Breast epithelium (tissue), 4 donors: Measurements from ENCODE around the gene SLC22A12. TPM values are rescaled to one million over a fixed set of nuclear protein-coding genes. Genes with fewer than 3 reads are reported as not detected.

Source experiments
- DNase-seq, 2 donors: peaks; one replicate each; pipeline ENCODE4 v3.0.0-alpha.2; 2019; ENCODE audit warnings: low spot score in 2 of 2
- H3K27ac ChIP-seq, 2 donors: fragments of 200-600 bp; sonication (generic) in 1 of 2; one replicate each; pipeline ENCODE4 v1.5.1; 2016 to 2019; ENCODE audit warnings: mild to moderate bottlenecking in 1 of 2
- H3K27me3 ChIP-seq, 2 donors: fragments of 200-600 bp; sonication (generic) in 1 of 2; one replicate each; pipeline versions ENCODE4 v1.5.1 to v1.6.0; 2017 to 2019; ENCODE audit warnings: control low read depth in 1 of 2, mild to moderate bottlenecking in 1 of 2
- H3K36me3 ChIP-seq: fragments of 200-600 bp; one replicate; pipeline ENCODE4 v1.5.1; 2019
- H3K4me1 ChIP-seq, 2 donors: fragments of 200-600 bp; sonication (generic); one replicate each; pipeline ENCODE4 v1.5.1; 2016 to 2019; ENCODE audit warnings: control low read depth in 1 of 2
- H3K4me3 ChIP-seq, 3 donors: fragments of 200-600 bp; sonication (generic); 1 replicate in 2 of 3; 2 replicates in 1 of 3; pipeline ENCODE4 v1.5.1; 2016 to 2019; ENCODE audit warnings: mild to moderate bottlenecking in 3 of 3, moderate library complexity in 2 of 3
- H3K9me3 ChIP-seq, 2 donors: fragments of 200-600 bp; sonication (generic) in 1 of 2; one replicate each; pipeline ENCODE4 v1.5.1; 2016 to 2019; ENCODE audit warnings: control low read depth in 1 of 2
- CTCF ChIP-seq, 3 donors: fragments of 450-650 bp; IDR thresholded peaks; one replicate each; pipeline ENCODE4 v1.5.1; 2016 to 2017; ENCODE audit warnings: antibody characterized with exemption in 3 of 3, mild to moderate bottlenecking in 3 of 3, moderate library complexity in 3 of 3
- POLR2A ChIP-seq: fragments of 450-650 bp; IDR thresholded peaks from one replicate; pipeline ENCODE4 v1.6.1; 2016; ENCODE audit warnings: antibody characterized with exemption, mild to moderate bottlenecking, moderate library complexity
- POLR2AphosphoS5 ChIP-seq, 3 donors: sonication (generic); formaldehyde crosslinking; IDR thresholded peaks; one replicate each; pipeline ENCODE4 v1.6.1; 2017; ENCODE audit warnings: antibody characterized with exemption in 3 of 3
- intact Hi-C: fragments of 100-400 bp; cut with DNase I; formaldehyde crosslinking; loops from one replicate; pipeline ENCODE4 v1.15.1; 2023; ENCODE audit warnings: low total_unique reads
- total RNA-seq, 3 donors: library from RNA; depleted of rRNA; stranded (reverse); fragments of >200 nt; gene quantifications; one replicate each; pipeline ENCODE4 v1.1.0, GENCODE V29; 2016

The SLC22A12 gene
- total RNA-seq, 3 donors from 2014 or later = not detected

GRCh38 chr11:64570341-64570740 is 20.7 kb upstream of the SLC22A12 start:
- Histone ChIP-seq H3K27ac (no peak overlapping the region), H3K36me3 (no peaks in the 10 kb centered on the region), H3K9me3 (no peaks in the 10 kb centered on the region), H3K4me3 (no peak overlapping the region), H3K27me3 (no peaks in the 10 kb centered on the region), H3K4me1 (no peaks in the 10 kb centered on the region)
- no peak for TF ChIP-seq POLR2AphosphoS5 (IDR thresholded peaks at IDR 0.05)
- no peak for TF ChIP-seq CTCF (IDR thresholded peaks at IDR 0.05)
- no peak for TF ChIP-seq POLR2A
- DNase-seq = no peak
- intact Hi-C loops = no loop called here

- Histone ChIP-seq H3K27ac (no peak overlapping the region), H3K36me3 (no peaks in the 10 kb centered on the region), H3K4me1 (no peaks in the 10 kb centered on the region), H3K4me3 (no peak overlapping the region), H3K27me3 (no peaks in the 10 kb centered on the region), H3K9me3 (no peaks in the 10 kb centered on the region)
- no peak for DNase-seq
- no peak for TF ChIP-seq POLR2AphosphoS5 (IDR thresholded peaks at IDR 0.05)
- TF ChIP-seq POLR2A = no peak
- no peak for TF ChIP-seq CTCF (IDR thresholded peaks at IDR 0.05)
- intact Hi-C loops = no loop called here
Measured at GRCh38 chr11:64571050-64571409, 20.0 kb upstream of the SLC22A12 start.

GRCh38 chr11:64571410-64572091 is 19.5 kb upstream of the SLC22A12 start:
- intact Hi-C loops = no loop called here
- Histone ChIP-seq H3K36me3 (no peaks in the 10 kb centered on the region), H3K9me3 (no peaks in the 10 kb centered on the region), H3K4me1 (no peaks in the 10 kb centered on the region), H3K27ac (no peak overlapping the region), H3K4me3 (no peak overlapping the region), H3K27me3 (no peaks in the 10 kb centered on the region)
- DNase-seq = no peak
- TF ChIP-seq POLR2A (no peak), POLR2AphosphoS5 (IDR thresholded peaks at IDR 0.05) (no peak), CTCF (IDR thresholded peaks at IDR 0.05) (no peak)

- no peaks in the 10 kb centered on the region for H3K36me3 ChIP-seq
- TF ChIP-seq CTCF (IDR thresholded peaks at IDR 0.05) (no peak), POLR2A (no peak), POLR2AphosphoS5 (IDR thresholded peaks at IDR 0.05) (no peak)
- H3K4me1 ChIP-seq = no peaks in the 10 kb centered on the region
- no peaks in the 10 kb centered on the region for H3K9me3 ChIP-seq
- H3K27me3 ChIP-seq = no peaks in the 10 kb centered on the region
- intact Hi-C loops = no loop called here
- H3K4me3 ChIP-seq = no peak overlapping the region
- DNase-seq = no peak
- no peak overlapping the region for H3K27ac ChIP-seq
Measured at GRCh38 chr11:64572143-64572542, 18.9 kb upstream of the SLC22A12 start.

- no peaks in the 10 kb centered on the region for H3K9me3 ChIP-seq
- TF ChIP-seq POLR2AphosphoS5 (IDR thresholded peaks at IDR 0.05) = no peak
- TF ChIP-seq CTCF (IDR thresholded peaks at IDR 0.05) = no peak
- no peak for TF ChIP-seq POLR2A
- H3K27me3 ChIP-seq = no peaks in the 10 kb centered on the region
- no peak overlapping the region for H3K27ac ChIP-seq
- H3K36me3 ChIP-seq = no peaks in the 10 kb centered on the region
- DNase-seq = no peak
- H3K4me3 ChIP-seq = no peak overlapping the region
- intact Hi-C loops = no loop called here
- H3K4me1 ChIP-seq = no peaks in the 10 kb centered on the region
Measured at GRCh38 chr11:64577202-64577601, 13.8 kb upstream of the SLC22A12 start.
